HepG2 (cell line): Measurements from ENCODE around the gene PIAS1. TPM values are rescaled to one million over a fixed set of nuclear protein-coding genes. Genes with fewer than 3 reads are reported as not detected.
"Not testable (repeated sequence)": the region's sequence is repeated elsewhere in the genome, so short reads cannot be mapped to it uniquely, and the experiment has no call there.

ENCODE experiments used
- ATAC-seq: fragments of 200-7000 bp; cut with Tn5 transposase; 3 replicates; pipeline ENCODE4 v1.9.1; 2020; ENCODE audit warnings: mild to moderate bottlenecking, moderate library complexity
- BruUV-seq: library from RNA; stranded (reverse); fragments of 400-500 nt; replicated peaks from 2 replicates; lab custom pipeline; 2021; lab: Mats Ljungman, UMichigan
- CTCF ChIA-PET: fragments of 300-600 bp; formaldehyde crosslinking; extraction: SDS; loops from one replicate; lab custom pipeline; 2021; ENCODE audit warnings: low total read pairs, inconsistent platforms, low intra/inter-chr PET ratio; lab: Yijun Ruan, JAX
- POLR2A ChIA-PET: fragments of 350-600 bp; sonication (Branson Sonifier 250); formaldehyde crosslinking; loops from one replicate; lab custom pipeline; 2020; ENCODE audit warnings: antibody characterized with exemption, inconsistent platforms; lab: Yijun Ruan, JAX
- DNase-seq: peaks from one replicate; pipeline ENCODE4 v3.0.0-alpha.2; 2015; ENCODE audit warnings: low spot score
- FAIRE-seq: peaks from 3 replicates; lab custom pipeline; 2011; peaks lifted over from hg19 to GRCh38; lab: Jason Lieb, UNC
- H2AFZ ChIP-seq: one replicate; pipeline ENCODE4 v1.6.1; 2011; ENCODE audit warnings: low read length, inconsistent platforms
- H3K27ac ChIP-seq: fragments of 300-600 bp; 3 replicates; pipeline ENCODE4 v1.8.0; 2011; ENCODE audit warnings: mixed run types, mild to moderate bottlenecking, mixed read lengths, low read length, inconsistent platforms; ENCODE audit not compliant: insufficient read depth; ENCODE audit errors: extremely low read length
- H3K27me3 ChIP-seq, 2 experiments: fragments of 200-600 bp in 1 of 2; 2 replicates in 1 of 2; 3 replicates in 1 of 2; pipeline versions ENCODE4 v1.6.0 to v1.8.0; 2011; ENCODE audit warnings: low read length in 2 of 2, mild to moderate bottlenecking in 2 of 2, moderate library complexity in 2 of 2, inconsistent platforms in 1 of 2; ENCODE audit not compliant: insufficient read depth in 2 of 2, control insufficient read depth in 1 of 2
- H3K36me3 ChIP-seq, 2 experiments: fragments of 200-600 bp in 1 of 2; replicated peaks in 1 of 2; 2 replicates in 1 of 2; 3 replicates in 1 of 2; pipeline versions ENCODE4 v1.5.1 to v1.8.0; 2011; ENCODE audit warnings: low read length in 2 of 2, inconsistent platforms in 1 of 2; ENCODE audit not compliant: insufficient read depth in 2 of 2, control insufficient read depth in 1 of 2
- H3K4me1 ChIP-seq: 2 replicates; pipeline ENCODE4 v1.5.1; 2012; ENCODE audit warnings: low read length, inconsistent platforms; ENCODE audit not compliant: insufficient read depth
- H3K4me2 ChIP-seq: 2 replicates; pipeline ENCODE4 v1.6.0; 2011; ENCODE audit warnings: low read depth, low read length, inconsistent platforms
- H3K4me3 ChIP-seq, 3 experiments: fragments of 200-600 bp in 1 of 3; sonication (generic), shearing (Covaris generic) in 1 of 3; replicated peaks in 1 of 3; 2 replicates each; pipeline ENCODE4 v1.5.1; 2011 to 2016; ENCODE audit warnings: low read length in 3 of 3, inconsistent platforms in 2 of 3, low read depth in 2 of 3, mild to moderate bottlenecking in 2 of 3, control low read depth in 1 of 3, mixed read lengths in 1 of 3; ENCODE audit not compliant: insufficient read depth in 1 of 3
- H3K79me2 ChIP-seq: one replicate; pipeline ENCODE4 v1.6.1; 2011; ENCODE audit warnings: low read length, inconsistent platforms; ENCODE audit not compliant: insufficient read depth
- H3K9ac ChIP-seq: 2 replicates; pipeline ENCODE4 v1.6.0; 2011; ENCODE audit warnings: mild to moderate bottlenecking, low read depth, low read length, inconsistent platforms; ENCODE audit not compliant: insufficient read depth
- H3K9me3 ChIP-seq: 2 replicates; pipeline ENCODE4 v1.5.1; 2012; ENCODE audit warnings: mild to moderate bottlenecking, low read length
- H4K20me1 ChIP-seq: 2 replicates; pipeline ENCODE4 v1.6.0; 2011; ENCODE audit warnings: inconsistent platforms, mild to moderate bottlenecking, low read length, moderate library complexity; ENCODE audit not compliant: insufficient read depth
- FOXO1 ChIP-seq: sonication (generic); formaldehyde crosslinking; IDR thresholded peaks from 2 replicates; pipeline ENCODE4 v1.4.0; 2020; ENCODE audit warnings: missing genetic modification reagents
- GATAD2A ChIP-seq: IDR thresholded peaks from 2 replicates; pipeline ENCODE4 v1.6.1; 2016
- NKX3-1 ChIP-seq: sonication (generic); formaldehyde crosslinking; IDR thresholded peaks from 2 replicates; pipeline ENCODE4 v1.5.0; 2020; ENCODE audit warnings: missing genetic modification reagents
- RBFOX2 ChIP-seq: fragments of 200-400 bp; formaldehyde crosslinking; IDR thresholded peaks from 2 replicates; pipeline ENCODE4 v1.6.1; 2017; ENCODE audit warnings: low read depth, mild to moderate bottlenecking, low read length
- SMC3 ChIP-seq: IDR thresholded peaks from 2 replicates; pipeline ENCODE4 v1.6.1; 2011; ENCODE audit warnings: low read length, improper control_type of control experiment
- ZFP36L1 ChIP-seq: sonication (generic); formaldehyde crosslinking; IDR thresholded peaks from 2 replicates; pipeline ENCODE4 v1.8.0; 2022; ENCODE audit warnings: mild to moderate bottlenecking, missing genetic modification reagents, moderate library complexity
- WGBS: methylation state at CpG from one replicate; pipeline ENCODE4 v1.1.6; 2017; ENCODE audit warnings: low lambda C conversion rate; 5-methylcytosine and 5-hydroxymethylcytosine counted together
- in situ Hi-C: cut with HindIII; loops from 2 replicates; pipeline ENCODE4 v1.10.0; 2017; ENCODE audit warnings: low pct_unique_long_range_greater_than_20kb; ENCODE audit not compliant: extremely low pct_ligation_motif_present
- intact Hi-C: fragments of 100-400 bp; cut with micrococcal nuclease; formaldehyde crosslinking; loops from one replicate; pipeline ENCODE4 v1.10.0; 2022; ENCODE audit not compliant: unreplicated experiment
- polyA plus RNA-seq, 8 experiments: library from polyadenylated mRNA; depleted of rRNA in 3 of 8; stranded (reverse) in 7 of 8; unstranded in 1 of 8; fragments of >200 nt; fragmentation: Illumina TruSeq in 4 of 8; extraction: Trizol in 4 of 8; gene quantifications; 2 replicates each; pipeline versions ENCODE4 v1.2.1 to v1.2.3, GENCODE V29; 2011 to 2016; ENCODE audit warnings: low read depth in 4 of 8, missing spikeins in 1 of 8, mixed read lengths in 1 of 8; ENCODE audit not compliant: insufficient read depth in 1 of 8
- total RNA-seq, 5 experiments: library from RNA; depleted of rRNA; stranded (reverse); fragments of >200 nt; fragmentation: Illumina TruSeq; extraction: Trizol; gene quantifications; 2 replicates each; pipeline ENCODE4 v1.2.3, GENCODE V29; 2016; ENCODE audit warnings: low read depth in 1 of 5
- TF ChIP-seq, protein P1 (sequence below): sonication (generic); formaldehyde crosslinking; IDR thresholded peaks from 2 replicates; pipeline ENCODE4 v1.9.0; 2022; ENCODE audit warnings: missing genetic modification reagents, mild to moderate bottlenecking, borderline replicate concordance

The PIAS1 gene
- total and polyA plus RNA-seq, 2 of the 13 experiments (the other 11 are each of a cell fraction or from before 2014, with no cell fraction given) = 20.7 to 33.7 TPM

DNA sequence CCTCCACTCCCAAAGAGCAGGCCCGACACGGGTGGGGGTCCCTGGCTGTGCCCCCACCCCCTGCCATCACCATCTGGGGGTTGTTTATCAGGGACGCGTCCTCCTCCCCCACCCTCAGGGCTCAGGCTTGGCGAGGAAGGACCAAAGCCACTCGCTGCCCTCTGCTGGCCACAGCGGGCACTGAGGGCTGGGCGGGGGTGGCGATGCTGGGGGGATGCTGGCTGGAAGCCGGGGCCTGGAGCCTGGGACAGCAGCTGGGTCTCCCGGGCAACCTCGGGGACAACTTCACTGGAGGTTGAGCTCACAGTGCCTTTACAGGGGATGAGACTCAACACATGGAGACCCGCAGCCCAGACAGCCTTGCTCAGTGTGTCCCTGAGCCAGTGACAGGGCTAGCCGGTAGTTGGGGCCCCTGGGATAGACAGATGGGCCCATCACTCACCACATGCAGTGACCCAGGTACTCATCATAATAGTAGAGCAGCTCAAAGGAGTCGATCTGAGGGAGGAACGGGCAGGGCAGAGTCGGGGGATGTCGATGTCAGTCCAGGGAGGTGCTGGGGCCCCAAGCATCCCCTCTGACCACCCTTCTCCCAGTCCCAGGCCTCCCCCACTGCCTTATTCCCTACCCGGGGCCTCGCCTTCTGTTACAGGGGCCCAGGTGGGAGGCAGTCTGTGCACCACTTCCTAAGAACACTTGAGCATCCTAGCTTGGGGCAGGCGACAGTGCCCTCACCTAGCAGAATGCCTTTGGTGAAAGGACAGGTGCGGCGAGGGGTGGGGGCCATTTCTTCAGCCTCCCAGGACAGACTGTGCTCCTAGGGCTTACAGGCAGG, 156.9 kb downstream of the PIAS1 start (continued):
- TF ChIP-seq SMC3 (peak; percentile 19; the same call in 1 of the 2 replicates), RBFOX2 (no peak), GATAD2A (CRISPR knock-in tag) (no peak)
- TF ChIP-seq, protein P1, sequence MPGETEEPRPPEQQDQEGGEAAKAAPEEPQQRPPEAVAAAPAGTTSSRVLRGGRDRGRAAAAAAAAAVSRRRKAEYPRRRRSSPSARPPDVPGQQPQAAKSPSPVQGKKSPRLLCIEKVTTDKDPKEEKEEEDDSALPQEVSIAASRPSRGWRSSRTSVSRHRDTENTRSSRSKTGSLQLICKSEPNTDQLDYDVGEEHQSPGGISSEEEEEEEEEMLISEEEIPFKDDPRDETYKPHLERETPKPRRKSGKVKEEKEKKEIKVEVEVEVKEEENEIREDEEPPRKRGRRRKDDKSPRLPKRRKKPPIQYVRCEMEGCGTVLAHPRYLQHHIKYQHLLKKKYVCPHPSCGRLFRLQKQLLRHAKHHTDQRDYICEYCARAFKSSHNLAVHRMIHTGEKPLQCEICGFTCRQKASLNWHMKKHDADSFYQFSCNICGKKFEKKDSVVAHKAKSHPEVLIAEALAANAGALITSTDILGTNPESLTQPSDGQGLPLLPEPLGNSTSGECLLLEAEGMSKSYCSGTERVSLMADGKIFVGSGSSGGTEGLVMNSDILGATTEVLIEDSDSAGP = 0 out of 2 replicates have a peak, but pooled peaks have one; percentile 49

DNA sequence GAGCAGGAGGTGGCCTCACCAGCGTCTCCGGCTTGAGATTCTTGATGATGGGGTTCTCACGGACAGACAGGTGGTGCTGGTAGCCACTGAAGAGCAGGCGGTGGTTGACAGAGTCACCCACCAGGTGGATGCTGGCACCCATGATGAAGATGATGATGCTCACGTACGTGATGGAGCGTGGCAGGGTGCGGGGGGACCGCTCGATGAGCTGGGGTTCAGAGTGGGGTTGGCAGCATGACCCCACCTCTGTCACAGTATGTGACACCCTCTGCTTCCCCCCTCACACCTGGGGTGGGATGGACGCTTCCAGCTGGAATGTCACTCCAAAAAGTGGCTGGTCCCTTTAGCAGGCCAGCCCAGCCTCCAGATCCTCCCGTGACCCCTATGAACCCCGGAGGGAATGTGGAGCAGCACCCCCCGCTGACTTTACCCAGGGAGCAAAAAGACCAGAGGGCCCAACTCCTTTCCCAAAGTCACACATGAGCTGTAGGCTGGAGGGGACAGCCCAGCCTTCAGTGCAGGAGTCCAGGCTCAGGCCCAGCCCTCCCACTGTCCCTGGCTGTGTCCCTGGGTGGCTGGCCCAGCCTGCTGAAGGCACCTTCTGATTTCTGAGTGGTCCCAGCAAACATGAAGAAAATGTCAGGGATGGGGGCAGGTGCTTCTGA, 157.7 kb downstream of the PIAS1 start:
- ATAC-seq (no peak), FAIRE-seq (no peak), DNase-seq (no peak)
- no TSS peak for BruUV-seq
- Histone ChIP-seq H3K36me3 (peaks cover 3 to 20% of the 10 kb centered on the region in 2 experiments; a peak in 4 of 5 replicates), H4K20me1 (no peaks in the 10 kb centered on the region), H3K27me3 (no peaks in the 10 kb centered on the region), H3K9me3 (no peaks in the 10 kb centered on the region), H3K4me2 (no peak overlapping the region), H2AFZ (no peak overlapping the region), H3K27ac (no peak overlapping the region), H3K4me3 (no peak overlapping the region), H3K9ac (no peak overlapping the region), H3K79me2 (no peaks in the 10 kb centered on the region), H3K4me1 (no peaks in the 10 kb centered on the region)
- intact Hi-C loops = no loop called here
- ChIA-PET CTCF (no interaction called here), POLR2A (no interaction called here)
- in situ Hi-C loops = no loop called here
- WGBS = 90% methylated on average over 5 of the region's 14 CpGs
- no peak for TF ChIP-seq NKX3-1
- no peak for TF ChIP-seq FOXO1
- no peak for TF ChIP-seq ZFP36L1

DNA sequence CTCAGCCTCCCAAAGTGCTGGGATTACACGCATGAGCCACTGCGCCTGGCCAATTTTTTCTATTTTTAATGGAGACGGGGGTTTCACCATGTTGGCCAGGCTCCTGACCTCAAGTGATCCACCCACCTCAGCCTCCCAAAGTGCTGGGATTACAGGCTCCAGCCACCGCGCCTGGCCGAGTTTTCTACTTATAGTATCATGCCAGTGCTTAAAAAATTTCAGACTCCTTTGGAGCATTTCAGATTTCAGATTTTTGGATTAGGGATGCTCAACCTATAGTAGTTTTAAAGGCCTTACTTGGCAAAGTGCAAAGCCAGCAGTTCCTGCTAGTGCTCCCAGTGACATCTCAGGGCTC, 159.4 kb downstream of the PIAS1 start:
- ATAC-seq, BruUV-seq, H3K27me3 ChIP-seq, H3K79me2 ChIP-seq, POLR2A ChIA-PET, DNase-seq, H3K4me3 ChIP-seq, H3K9ac ChIP-seq, CTCF ChIA-PET, in situ Hi-C loops, intact Hi-C loops, H3K27ac ChIP-seq, H3K9me3 ChIP-seq, H3K4me2 ChIP-seq, H3K4me1 ChIP-seq, H2AFZ ChIP-seq, FAIRE-seq, H4K20me1 ChIP-seq: not testable (repeated sequence)
- H3K36me3 ChIP-seq = peaks cover 7 to 25% of the 10 kb centered on the region in 2 experiments; a peak in 4 of 5 replicates
- WGBS = 95% methylated on average over 6 of the region's 6 CpGs
